Ishikawa (cell line): ENCODE results near the gene GPR89A.

Experiments used
- YY1 ChIP-seq: IDR thresholded peaks from 2 replicates; pipeline ENCODE4 v1.6.1; 2012; ENCODE audit warnings: low read depth
- TF ChIP-seq, protein P1 (sequence below): IDR thresholded peaks from 2 replicates; pipeline ENCODE4 v1.6.1; 2012

GRCh38 chr1:145716641-145717345 lies 109.0 kb downstream of the GPR89A start:
- TF ChIP-seq YY1 = no peak
- TF ChIP-seq, protein P1, sequence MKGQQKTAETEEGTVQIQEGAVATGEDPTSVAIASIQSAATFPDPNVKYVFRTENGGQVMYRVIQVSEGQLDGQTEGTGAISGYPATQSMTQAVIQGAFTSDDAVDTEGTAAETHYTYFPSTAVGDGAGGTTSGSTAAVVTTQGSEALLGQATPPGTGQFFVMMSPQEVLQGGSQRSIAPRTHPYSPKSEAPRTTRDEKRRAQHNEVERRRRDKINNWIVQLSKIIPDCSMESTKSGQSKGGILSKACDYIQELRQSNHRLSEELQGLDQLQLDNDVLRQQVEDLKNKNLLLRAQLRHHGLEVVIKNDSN = no peak
